Activated CD4-positive, alpha-beta T cell treated with anti-CD3 and anti-CD28 coated beads, Interleukin-2, amount 50 U/mL, for 1 hour (primary cell): ENCODE results near the gene BFSP2.
"Not testable (repeated sequence)": the region's sequence is repeated elsewhere in the genome, so short reads cannot be mapped to it uniquely, and the experiment has no call there.

ENCODE experiments used
- DNase-seq: peaks from one replicate; pipeline ENCODE4 v3.0.0-alpha.2; 2020

The BFSP2 gene

DNA sequence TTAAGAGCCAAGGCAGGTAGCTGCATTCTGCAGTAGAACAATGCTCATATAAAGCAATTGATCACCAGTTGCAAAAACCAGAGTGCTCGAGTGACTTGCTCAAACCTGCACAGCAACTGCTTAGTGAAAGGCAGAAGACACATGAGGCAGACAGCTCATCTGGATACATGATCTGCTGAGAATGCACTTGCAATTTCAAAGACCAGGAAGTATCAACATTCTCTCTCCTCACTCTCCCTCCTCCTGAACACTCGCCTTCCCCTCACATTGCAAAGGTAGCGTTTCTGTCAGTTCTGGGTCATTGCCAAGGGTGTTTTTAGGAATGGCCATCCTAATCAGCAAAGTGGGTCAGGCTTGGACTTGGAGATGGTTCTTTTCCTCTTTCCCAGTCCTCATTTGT, 61.0 kb downstream of the BFSP2 start:
- no peak for DNase-seq

DNA sequence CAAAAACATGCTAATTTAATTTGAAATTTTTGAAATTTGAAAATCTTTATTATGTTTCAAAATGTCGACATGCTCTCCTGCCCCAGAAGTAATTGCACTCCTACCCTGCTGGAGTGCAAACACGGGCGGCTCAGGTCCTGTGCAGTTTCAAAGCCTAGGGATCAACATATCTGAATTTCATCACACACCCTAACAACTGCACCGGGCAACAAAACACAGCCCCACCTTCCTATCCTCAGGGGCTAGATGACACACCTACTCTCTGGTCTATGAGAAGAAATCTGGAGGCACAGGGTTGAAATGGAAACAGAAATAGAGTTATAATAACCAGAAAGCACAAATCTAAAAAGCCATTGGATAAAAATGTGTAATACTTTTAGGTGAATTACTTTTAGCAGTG, 61.4 kb downstream of the BFSP2 start:
- no peak for DNase-seq

DNA sequence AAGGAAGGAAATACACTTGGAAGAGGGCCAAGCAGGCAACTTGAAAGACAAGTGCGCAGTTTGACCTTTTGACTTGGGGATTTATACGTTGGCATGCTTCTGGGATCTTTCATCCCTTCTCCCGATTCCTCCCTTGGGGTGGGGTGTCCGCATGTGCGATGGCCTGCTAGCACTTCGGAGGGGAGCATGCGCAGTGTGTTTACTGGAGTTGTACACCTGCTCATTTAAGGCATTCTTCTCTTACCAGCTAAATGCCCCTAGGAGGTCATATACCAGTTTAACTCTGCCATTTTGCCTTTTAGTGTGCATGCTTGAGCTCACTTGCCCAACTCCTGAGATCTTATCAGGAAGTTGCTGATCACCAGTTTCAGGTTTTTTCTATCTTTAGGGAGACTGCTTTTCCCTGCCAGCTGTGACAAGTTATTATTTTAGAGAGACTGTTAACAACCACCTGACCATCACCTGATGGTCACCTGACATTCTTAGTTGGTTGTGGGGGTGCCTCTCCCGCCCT, 63.5 kb downstream of the BFSP2 start:
- DNase-seq, result no peak

DNA sequence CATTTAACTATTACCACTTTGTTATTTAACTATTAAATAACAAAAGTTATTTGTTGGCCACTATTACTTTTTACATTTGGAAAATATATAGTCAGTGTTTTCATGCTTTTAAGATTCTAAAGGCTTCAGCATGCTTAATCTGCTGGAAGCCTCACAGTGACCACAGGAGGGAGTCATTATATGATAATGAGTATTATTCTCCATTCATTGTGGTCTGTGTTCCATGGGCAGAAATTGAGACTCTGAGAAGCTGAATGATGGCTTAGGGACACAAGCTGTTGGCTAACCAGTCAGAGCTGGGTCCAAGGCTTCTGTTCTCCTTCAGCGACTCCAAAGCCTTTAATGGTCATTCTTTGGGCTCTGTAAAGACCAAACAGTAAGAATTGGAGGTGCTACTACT, 64.7 kb downstream of the BFSP2 start:
- no peak for DNase-seq

DNA sequence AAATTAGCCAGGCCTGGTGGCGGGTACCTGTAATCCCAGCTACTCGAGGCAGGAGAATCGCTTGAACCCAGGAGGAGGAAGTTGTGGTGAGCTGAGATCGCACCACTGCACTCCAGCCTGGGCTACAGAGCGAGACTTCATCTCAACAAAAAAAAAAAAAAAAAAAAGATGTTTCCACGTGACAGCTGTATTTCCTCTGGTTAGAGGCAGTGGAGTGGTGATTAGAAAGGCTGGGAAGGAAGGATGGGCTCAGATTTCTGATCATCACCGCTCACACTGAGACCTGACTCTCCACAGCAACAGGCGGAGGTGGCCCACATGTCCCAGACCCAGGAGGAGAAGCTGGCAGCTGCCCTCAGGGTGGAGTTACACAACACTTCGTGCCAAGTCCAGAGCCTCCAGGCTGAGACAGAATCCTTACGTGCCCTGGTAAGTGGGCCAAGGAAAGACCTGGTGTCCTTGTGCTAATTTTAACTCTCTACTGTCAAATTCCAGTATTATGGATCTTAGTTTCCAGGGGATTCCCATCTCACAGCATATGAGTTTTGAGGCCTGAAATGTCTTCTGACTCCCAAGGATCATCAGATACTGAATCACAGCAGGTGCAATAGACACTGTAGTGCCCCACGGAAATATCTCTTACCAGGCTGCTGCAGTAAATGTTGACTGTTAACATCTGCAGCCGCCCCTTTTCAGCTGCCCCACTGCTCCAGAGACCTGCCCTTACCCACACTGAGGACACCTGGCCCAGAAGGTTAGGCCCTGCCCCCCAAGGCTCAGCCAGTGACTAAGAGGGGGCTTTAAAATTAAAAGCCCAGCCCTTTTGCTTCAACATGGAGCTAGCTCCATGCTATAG, 66.9 kb downstream of the BFSP2 start:
- DNase-seq, result no peak

DNA sequence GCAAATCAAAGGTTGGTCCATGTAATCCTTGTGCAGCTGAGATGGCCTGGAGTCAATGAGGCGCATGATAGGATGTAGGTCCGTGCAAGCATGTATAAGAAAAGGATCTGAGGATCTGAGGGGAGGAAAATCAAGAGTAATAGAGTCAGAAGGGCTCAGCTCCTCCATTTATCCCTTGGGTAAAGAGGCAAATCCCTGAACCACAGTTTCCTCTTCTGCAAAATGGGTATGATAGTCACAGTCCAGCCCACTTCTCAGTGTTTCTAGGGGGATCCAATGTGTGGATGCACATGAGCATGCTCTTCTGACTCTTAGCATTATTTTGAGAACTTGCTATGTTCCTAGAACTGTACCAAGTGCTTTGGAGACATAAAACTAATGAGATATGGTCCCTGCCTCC, 67.9 kb downstream of the BFSP2 start:
- DNase-seq, result no peak

DNA sequence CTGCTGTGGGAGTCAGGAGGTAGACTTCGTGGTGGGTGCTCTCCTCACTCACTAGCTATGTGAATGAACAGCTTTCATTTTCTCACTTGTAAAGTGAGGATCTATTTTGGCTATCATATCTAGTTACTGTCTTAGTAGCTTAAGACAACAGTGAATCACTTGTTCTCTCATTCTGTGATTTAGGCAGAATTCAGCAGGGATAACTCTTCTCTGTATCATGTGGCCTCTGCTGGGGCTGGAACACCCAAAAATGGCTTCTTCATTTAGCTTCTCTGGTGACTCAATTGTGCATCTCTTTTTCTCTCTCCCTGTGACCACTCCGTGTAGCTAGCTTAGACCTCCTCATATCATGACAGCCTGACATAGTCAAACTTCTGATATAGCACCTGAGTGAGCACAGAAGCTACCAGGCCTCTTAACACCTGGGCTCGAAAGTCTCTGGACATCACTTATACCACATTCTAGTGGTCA, 68.4 kb downstream of the BFSP2 start:
- no peak for DNase-seq

DNA sequence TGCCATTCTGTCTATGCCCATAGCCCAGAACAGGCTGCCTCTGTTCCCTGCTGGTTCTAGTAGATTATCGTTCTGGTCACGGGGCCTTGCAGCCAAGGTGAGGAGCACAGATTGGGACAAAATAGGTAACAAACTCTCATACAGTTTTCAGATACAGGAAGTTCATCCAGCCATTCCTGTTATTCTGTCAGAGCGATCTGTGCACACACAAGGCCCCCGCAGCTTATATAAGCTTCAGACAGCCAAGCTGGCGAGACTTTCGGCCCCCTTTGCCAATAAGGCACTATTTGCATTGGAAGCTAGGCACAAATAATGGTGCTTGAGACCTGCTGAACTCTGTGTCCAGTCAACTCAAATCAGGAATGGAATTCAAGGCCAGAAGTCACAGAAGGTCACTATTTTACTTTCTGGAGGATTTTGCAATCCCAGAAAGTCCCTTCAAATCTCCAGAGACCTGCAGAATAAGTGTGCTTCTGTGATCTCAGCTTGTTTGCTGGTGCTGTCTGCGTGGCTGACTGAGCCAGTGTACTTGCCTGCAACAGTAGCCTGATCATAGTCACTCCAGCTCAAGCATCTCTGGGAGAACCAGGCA, 69.4 kb downstream of the BFSP2 start:
- DNase-seq, result no peak

DNA sequence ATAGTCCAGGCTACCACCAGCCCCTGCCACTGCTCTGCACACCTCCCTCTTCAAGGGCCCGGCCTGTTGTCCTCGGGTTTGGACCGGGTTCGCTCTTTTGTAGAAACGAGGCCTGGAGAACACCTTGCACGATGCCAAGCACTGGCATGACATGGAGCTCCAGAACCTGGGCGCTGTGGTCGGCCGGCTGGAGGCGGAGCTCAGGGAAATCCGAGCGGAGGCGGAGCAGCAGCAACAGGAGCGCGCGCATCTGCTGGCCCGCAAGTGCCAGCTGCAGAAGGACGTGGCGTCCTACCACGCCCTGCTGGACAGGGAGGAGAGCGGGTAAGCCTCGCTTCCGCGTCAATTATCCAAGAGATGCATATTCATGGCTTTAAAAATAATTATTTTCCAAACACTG, 72.4 kb downstream of the BFSP2 start:
- no peak for DNase-seq

DNA sequence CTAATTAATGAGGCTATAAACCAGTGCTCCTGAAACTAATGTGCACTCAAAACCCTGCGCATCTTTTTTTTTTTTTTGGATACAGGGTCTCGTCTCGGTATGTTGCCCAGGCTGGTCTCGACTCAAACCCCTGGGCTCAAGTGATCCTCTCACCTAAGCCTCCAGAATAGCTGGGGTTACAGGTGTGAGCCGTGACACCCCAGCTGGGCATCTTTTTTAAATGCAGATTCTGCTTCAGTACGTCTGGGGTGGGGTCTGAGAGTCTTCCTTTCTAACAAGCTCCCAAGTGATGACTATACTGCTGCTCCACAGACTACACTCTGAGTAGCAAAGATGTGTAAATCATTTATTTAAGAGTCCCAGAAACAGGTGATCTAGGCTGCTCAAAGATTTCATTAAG, 73.0 kb downstream of the BFSP2 start:
- DNase-seq, result no peak

DNA sequence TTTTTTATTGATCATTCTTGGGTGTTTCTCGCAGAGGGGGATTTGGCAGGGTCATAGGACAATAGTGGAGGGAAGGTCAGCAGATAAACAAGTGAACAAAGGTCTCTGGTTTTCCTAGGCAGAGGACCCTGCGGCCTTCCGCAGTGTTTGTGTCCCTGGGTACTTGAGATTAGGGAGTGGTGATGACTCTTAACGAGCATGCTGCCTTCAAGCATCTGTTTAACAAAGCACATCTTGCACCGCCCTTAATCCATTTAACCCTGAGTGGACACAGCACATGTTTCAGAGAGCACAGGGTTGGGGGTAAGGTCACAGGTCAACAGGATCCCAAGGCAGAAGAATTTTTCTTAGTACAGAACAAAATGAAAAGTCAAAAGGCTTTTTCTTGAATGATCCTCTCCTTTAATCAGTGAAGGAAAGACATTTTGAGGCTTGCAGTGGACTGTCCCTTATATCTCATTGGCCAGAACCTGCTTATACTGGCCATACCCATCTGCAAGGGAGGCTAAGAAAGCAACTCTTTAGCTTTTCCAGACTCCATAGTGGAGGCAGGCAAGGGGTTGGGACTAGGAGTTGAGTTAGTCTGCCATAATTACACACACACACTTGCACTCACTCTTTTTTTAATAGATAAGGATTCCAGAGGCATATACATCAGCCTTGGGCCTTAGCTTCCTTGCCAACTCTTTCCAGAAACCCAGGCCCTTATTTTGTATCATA, 73.8 kb downstream of the BFSP2 start:
- not testable (repeated sequence) for DNase-seq

DNA sequence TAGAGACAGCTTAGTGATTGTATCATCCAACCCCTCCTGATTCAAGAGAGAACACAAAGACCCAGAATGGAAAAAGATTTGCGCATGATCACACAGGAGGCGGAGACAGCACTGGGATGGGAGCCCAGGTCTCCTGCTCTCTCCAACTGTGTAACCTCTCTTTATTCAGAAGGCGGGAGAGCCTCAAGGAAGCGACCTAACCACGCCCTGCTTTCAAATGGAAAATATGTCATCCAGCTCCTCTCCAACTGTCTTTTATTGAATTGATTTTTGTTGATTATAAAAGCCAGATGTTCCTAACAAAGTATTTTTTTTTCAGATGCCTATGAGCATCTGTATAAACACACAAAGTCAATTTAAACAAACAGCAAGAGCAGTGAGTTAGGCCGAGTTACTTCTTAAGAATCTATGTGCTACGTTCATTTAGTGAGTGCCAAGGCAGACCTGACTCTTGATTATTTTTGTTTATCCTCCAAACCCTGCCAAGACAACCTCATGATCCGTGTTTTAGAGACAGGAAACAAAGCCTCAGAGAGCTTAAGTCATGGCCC, 74.5 kb downstream of the BFSP2 start:
- DNase-seq, result no peak

DNA sequence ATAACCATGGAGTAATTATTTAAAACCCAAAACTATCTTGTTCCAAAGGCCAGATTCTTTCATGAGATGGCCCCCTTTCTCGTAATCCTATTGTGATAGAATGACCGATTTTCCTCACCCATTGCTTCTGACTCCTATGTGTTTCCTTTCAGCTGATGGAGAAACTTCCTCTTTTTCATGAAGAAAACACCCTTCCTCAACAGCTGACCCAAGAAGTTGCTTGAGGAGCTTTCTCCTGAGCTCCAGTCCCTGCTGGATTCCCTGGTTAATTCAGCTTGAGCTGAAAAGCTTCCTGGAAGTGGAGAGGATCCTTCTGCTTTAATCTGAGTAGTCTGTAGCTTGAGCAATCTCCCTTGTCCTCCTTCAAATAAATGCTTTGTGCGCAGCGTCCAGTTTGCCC, 75.0 kb downstream of the BFSP2 start:
- no peak for DNase-seq

DNA sequence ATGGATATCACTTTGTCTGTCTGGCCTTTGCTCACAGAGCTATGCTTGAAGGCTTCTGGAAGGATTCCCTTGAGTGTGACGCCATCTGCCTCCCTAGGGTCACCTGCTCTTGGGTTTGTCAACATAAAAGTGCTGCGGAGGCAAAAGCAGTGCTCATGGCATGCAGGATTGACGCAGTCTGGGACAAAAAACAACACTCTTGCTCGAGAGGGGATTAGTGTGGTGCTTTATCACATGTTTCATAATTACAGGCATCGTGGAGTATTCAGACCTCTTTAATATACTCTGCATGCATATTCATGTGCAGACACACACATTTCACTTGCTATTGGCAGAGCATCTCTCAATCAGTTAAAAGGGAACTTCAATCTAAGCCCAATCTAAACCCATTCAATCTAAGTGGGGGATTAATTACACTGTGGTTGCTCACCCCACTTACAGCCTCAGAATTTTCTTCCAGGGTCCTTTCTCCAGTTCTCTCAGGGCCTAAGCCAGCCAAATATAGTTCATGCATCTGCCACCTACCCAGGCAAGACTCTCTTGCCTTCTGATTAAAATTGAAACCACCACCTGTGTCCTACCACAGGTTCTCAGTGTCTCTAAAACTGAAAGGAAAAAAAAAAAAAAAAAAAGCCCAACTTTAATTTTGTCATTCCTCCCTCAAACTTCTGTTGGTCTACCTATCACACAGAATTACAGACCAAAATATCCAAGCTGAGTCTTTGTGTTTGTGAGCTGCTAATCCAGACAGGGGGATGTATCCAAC, 75.6 kb downstream of the BFSP2 start:
- DNase-seq, result no peak

DNA sequence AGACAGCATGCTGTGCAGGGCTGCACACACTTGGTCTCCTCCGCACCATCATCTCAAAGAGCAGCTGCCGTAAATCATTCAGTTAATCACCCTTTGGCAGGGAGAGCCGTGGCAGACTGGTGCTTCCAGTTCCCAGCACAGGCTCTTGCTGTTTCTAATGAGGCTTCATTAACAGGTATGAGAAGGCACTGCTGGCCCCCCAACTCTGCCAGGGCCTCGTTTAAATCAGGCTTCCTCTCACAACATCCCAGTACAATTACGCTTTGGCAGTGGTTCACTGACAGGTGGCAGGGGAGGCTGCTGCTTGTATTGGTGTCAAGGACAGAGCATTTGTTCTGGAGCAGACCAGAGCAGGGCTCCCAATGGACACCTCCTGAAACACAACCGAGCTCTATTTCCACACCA, 77.1 kb downstream of the BFSP2 start:
- no peak for DNase-seq

DNA sequence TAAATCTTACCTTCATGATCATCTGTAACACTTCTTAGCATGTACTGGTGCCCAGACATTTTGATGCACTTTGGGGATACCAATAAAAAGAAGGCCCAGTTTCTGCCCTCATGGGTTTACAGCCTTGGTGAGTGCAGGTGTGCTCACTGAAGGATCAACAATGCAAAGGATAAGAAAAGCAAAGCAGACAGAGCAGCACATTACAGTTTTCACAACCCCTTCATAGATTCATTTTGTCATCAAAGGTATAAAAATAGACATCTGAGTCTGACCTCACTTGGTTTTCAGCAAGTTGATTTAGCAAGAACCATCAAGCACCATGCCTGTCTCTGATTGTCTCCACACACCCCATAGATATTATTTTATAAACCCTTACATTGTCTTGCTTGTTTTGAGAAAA, 77.6 kb downstream of the BFSP2 start:
- no peak for DNase-seq

DNA sequence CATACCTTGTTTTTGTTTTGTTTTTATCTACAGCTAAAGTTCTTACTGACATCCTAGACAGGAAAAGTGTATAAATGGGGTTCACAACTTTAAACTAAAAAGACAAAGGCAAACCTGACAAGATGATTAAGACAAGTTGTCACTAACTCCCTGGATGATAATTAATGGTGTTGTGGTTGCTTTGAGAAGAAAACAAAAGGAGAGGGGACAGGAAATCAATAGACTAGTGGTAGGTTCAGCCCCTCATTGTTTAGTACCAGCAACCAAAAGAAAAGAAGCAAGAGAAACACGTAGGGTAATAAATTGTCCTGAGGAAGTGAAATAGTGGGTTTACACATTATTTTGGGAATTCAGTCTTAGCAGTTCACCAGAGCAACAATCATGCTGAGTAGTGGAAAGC, 78.8 kb downstream of the BFSP2 start:
- no peak for DNase-seq

DNA sequence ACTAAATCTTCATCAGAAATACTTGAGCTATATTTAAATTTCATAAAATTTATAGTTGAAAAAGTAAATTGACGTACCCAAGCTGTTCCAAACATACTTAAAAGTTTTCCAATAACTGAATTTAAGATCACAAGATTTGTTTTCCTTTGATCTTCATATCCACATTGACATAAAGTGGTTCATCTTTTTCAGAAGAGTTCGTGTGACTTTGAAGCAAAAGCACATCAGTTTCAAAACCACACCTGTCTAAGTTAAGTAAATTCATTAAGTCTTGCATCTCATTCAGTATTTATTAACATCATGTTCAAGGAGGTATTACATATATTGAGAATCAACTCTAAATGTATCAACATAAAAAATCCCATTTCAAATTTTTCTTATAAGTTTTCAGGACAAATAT, 79.5 kb downstream of the BFSP2 start:
- no peak for DNase-seq

DNA sequence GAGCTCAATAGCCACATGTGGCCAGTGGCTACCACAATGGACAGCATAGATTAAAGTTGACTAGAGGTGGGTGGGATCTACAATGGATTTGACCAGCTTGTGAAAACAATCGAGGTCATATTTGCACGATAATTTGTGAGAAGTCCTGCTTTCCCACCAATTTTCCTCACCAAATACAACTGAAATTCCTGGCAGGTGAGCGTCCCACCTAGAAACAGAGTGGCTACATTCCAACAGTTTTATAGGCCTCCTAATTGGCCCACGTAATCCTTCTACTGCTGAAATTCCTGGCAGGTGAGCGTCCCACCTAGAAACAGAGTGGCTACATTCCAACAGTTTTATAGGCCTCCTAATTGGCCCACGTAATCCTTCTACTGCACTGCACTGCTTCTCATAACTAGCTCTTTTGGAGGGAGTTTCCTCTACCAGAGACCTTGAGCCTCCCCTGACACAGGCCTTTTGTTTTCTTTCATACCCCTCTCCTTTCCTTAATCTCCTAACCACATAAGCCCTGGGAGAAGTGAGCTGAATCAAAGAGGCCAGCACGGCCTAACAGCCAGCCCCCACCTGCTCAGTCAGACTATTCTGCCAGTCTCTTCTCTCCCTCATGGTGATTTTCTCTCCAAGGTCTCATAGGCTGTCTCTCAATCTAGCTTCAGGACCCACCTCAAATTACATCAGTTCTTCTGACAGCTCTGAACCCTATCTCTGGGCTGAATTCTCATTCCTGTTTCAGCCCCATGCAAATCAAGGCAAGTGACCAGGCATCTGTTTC, 80.2 kb downstream of the BFSP2 start:
- DNase-seq, result no peak

DNA sequence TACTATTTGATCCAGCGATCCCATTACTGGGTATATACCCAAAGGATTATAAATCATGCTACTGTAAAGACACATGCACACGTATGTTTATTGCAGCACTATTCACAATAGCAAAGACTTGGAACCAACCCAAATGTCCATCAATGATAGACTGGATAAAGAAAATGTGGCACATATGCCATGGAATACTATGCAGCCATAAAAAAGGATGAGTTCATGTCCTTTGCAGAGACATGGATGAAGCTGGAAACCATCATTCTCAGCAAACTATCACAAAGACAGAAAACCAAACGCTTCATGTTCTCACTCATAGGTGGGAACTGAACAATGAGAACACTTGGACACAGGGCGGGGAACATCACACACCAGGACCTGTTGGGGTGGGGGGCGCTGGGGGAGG, 82.6 kb downstream of the BFSP2 start:
- DNase-seq, result not testable (repeated sequence)

DNA sequence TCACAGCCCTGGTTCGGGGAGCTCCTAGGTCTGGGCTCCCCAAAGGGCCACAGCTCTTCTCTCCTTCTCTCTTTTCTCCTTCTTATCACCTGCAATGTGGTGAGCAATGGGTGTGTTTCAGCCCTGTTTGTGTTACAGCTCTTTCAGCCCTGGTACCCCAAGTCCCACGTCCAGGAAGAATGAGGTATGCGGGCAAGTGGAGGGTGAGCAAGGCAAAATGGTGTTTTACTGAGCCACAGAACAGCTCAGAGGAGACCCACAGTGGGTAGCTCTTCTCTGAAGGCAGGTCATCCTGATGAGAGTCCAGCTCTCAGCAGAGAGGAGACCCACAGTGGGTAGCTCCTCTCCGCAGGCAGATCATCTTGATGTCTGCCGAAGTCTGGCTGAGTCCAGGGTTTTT, 86.8 kb downstream of the BFSP2 start:
- DNase-seq, result no peak

DNA sequence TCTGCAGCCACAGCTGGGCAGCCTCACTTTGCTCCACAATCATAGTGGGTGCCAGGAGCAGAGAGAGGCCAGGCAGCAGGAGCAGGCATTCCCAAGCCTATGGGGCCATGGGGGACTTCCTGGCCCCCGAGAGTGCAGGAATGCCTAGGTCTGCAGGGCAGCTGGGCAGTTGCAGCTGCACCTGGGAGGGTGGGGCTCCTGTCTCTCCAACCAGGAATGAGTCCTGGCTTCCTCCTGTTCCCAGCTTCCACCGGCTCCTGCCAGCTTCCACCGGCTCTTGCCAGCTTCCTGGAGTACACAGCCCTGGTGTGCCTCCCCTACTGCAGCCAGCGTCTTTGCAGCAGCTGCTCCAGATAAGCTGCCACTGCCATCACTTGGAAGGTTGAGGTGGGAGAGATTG, 87.3 kb downstream of the BFSP2 start:
- no peak for DNase-seq
